ENCODE results near the gene RAB4B. TPM values are rescaled to one million over a fixed set of nuclear protein-coding genes. Genes with fewer than 3 reads are reported as not detected.

Gene RAB4B
- total and polyA plus RNA-seq, 2 of the 13 experiments (the other 11 are each of a cell fraction or from before 2014, with no cell fraction given) = 3.3 to 5.4 TPM

DNA sequence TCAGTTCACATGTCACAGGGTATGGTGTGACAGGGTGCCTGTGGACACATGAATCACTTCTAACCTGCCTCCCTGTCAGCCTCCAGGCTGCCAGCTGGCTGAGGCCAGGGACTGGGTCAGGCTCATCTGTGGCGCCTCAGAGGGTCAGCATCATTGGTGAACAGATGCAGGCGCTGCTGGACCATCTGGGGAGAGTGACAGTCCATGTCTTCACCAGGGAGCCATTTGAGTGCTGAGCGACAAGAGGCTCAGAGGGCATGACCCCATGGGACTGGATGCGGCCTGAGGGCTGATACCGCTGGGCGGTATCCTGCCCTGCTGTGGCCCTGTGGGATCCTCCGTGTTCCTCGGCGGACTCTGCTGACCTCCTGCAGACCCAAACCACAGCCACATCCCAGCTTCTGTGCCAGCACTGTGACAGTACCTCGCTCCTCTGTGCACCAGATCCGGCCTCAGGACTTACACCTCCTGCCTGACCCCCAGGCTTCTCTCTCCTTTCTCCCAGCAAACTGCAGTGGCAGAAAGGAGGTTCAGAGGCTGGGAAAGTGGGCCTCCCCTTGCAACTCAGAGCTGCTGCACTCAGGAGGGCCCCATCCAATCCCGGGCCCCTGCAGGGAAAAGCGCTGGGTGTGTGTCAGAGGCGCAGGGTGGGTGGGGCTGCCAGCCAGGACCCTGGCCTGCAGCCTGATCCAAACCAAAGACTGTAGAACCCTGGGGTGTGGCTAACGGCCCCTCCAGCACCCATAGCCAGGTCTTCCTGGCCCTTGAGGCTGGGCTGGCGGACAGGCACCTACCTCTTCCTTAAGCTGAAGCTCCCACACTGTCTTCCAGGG, 38.0 kb upstream of the RAB4B start:
- DNase-seq (ENCODE audit: low spot score) (no peak), ATAC-seq (no peak), FAIRE-seq (no peak)
- intact Hi-C loops (cut with micrococcal nuclease; ENCODE audit: unreplicated experiment) (no loop called here), in situ Hi-C loops (cut with HindIII; ENCODE audit: extremely low pct_ligation_motif_present, low pct_unique_long_range_greater_than_20kb) (no loop called here)
- Histone ChIP-seq H3K9me3 (ENCODE audit: low read length) (no peaks in the 10 kb centered on the region), H3K4me2 (ENCODE audit: low read depth, low read length) (no peak overlapping the region), H2AFZ (ENCODE audit: low read length) (no peak overlapping the region), H3K4me1 (ENCODE audit: insufficient read depth, low read length) (peaks cover 19% of the 10 kb centered on the region), H3K4me3 (replicated peaks in 1 of 3; ENCODE audit: insufficient read depth in 1 of 3, low read depth in 2 of 3, low read length in 3 of 3) (no peak overlapping the region), H3K27me3 (ENCODE audit: control insufficient read depth in 1 of 2, insufficient read depth in 2 of 2, low read length in 2 of 2) (no peaks in the 10 kb centered on the region), H3K9ac (ENCODE audit: insufficient read depth, low read depth, low read length) (no peak overlapping the region), H3K27ac (ENCODE audit: extremely low read length, insufficient read depth, low read length) (no peak overlapping the region), H4K20me1 (ENCODE audit: insufficient read depth, low read length) (no peaks in the 10 kb centered on the region), H3K79me2 (ENCODE audit: insufficient read depth, low read length) (no peaks in the 10 kb centered on the region), H3K36me3 (replicated peaks in 1 of 2; ENCODE audit: control insufficient read depth in 1 of 2, insufficient read depth in 2 of 2, low read length in 2 of 2) (peaks cover 16 to 37% of the 10 kb centered on the region in 2 experiments)
- ChIA-PET CTCF (ENCODE audit: low intra/inter-chr PET ratio, low total read pairs) (no interaction called here), POLR2A (interaction anchor here (1.1 to 1.4 kb wide), 4 partner anchors 10 to 23 kb away, joined by 3 to 4 read pairs (median 3); partner anchors contain the start of genes ACTMAP, COQ8B, ITPKC and SNRPA)
- TF ChIP-seq, protein P1, sequence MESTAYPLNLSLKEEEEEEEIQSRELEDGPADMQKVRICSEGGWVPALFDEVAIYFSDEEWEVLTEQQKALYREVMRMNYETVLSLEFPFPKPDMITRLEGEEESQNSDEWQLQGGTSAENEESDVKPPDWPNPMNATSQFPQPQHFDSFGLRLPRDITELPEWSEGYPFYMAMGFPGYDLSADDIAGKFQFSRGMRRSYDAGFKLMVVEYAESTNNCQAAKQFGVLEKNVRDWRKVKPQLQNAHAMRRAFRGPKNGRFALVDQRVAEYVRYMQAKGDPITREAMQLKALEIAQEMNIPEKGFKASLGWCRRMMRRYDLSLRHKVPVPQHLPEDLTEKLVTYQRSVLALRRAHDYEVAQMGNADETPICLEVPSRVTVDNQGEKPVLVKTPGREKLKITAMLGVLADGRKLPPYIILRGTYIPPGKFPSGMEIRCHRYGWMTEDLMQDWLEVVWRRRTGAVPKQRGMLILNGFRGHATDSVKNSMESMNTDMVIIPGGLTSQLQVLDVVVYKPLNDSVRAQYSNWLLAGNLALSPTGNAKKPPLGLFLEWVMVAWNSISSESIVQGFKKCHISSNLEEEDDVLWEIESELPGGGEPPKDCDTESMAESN (CRISPR knock-in tag; conservative IDR thresholded peaks at IDR 0.05) = no peak
- TF ChIP-seq ZNF652 (CRISPR knock-in tag; IDR thresholded peaks at IDR 0.05; ENCODE audit: borderline replicate concordance, low read depth) (no peak), PRMT3 (CRISPR knock-in tag; IDR thresholded peaks at IDR 0.05; ENCODE audit: borderline replicate concordance, low read depth) (no peak), ZC3H4 (CRISPR knock-in tag; IDR thresholded peaks at IDR 0.05; ENCODE audit: borderline replicate concordance) (no peak), AGO2 (optimal IDR thresholded peaks at IDR 0.05; ENCODE audit: low read depth, low read length) (peak; percentile 84), CREB1 (IDR thresholded peaks at IDR 0.05) (no peak), CREB1 (CRISPR knock-in tag; IDR thresholded peaks at IDR 0.05) (no peak)
- TF ChIP-seq, protein P2, sequence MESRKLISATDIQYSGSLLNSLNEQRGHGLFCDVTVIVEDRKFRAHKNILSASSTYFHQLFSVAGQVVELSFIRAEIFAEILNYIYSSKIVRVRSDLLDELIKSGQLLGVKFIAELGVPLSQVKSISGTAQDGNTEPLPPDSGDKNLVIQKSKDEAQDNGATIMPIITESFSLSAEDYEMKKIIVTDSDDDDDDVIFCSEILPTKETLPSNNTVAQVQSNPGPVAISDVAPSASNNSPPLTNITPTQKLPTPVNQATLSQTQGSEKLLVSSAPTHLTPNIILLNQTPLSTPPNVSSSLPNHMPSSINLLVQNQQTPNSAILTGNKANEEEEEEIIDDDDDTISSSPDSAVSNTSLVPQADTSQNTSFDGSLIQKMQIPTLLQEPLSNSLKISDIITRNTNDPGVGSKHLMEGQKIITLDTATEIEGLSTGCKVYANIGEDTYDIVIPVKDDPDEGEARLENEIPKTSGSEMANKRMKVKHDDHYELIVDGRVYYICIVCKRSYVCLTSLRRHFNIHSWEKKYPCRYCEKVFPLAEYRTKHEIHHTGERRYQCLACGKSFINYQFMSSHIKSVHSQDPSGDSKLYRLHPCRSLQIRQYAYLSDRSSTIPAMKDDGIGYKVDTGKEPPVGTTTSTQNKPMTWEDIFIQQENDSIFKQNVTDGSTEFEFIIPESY (CRISPR knock-in tag; IDR thresholded peaks at IDR 0.05) = peak; percentile 11; the same call in 1 of the 2 replicates
- TF ChIP-seq, protein P3, sequence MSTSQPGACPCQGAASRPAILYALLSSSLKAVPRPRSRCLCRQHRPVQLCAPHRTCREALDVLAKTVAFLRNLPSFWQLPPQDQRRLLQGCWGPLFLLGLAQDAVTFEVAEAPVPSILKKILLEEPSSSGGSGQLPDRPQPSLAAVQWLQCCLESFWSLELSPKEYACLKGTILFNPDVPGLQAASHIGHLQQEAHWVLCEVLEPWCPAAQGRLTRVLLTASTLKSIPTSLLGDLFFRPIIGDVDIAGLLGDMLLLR (CRISPR knock-in tag; IDR thresholded peaks at IDR 0.05) = no peak
- BruUV-seq (replicated peaks) = no TSS peak
- 90% methylated on average over 6 of the region's 16 CpGs for WGBS (ENCODE audit: low lambda C conversion rate)
